ENCODE data around the gene TMSB10.
"Not testable (repeated sequence)": the region's sequence is repeated elsewhere in the genome, so short reads cannot be mapped to it uniquely, and the experiment has no call there.

Gene TMSB10

GRCh38 chr2:84940088-84940470 lies 34.6 kb downstream of the TMSB10 start:
- DNase-seq (ENCODE audit: low read depth) = no peak

GRCh38 chr2:84940831-84941412 lies 35.5 kb downstream of the TMSB10 start:
- DNase-seq (ENCODE audit: low read depth) = no peak

GRCh38 chr2:84942166-84942565 lies 36.7 kb downstream of the TMSB10 start:
- DNase-seq (ENCODE audit: low read depth) = no peak

GRCh38 chr2:84942964-84943421 lies 37.5 kb downstream of the TMSB10 start:
- DNase-seq (ENCODE audit: low read depth) = no peak

- no peak for DNase-seq (ENCODE audit: low read depth)
Measured at GRCh38 chr2:84944295-84944909, 38.9 kb downstream of the TMSB10 start.

GRCh38 chr2:84945838-84946203 lies 40.4 kb downstream of the TMSB10 start:
- DNase-seq (ENCODE audit: low read depth) = not testable (repeated sequence)

- DNase-seq (ENCODE audit: low read depth) = no peak
Measured at GRCh38 chr2:84946204-84947009, 41.0 kb downstream of the TMSB10 start.

- DNase-seq (ENCODE audit: low read depth) = no peak
Measured at GRCh38 chr2:84947010-84947593, 41.6 kb downstream of the TMSB10 start.

- no peak for DNase-seq (ENCODE audit: low read depth)
Measured at GRCh38 chr2:84953535-84953934, 48.1 kb downstream of the TMSB10 start.

- no peak for DNase-seq (ENCODE audit: low read depth)
Measured at GRCh38 chr2:84954329-84954728, 48.9 kb downstream of the TMSB10 start.

Measured in fibroblast of gingiva (primary cell).